Epithelial cell of proximal tubule (primary cell): ENCODE results near the gene SPOCD1. TPM values are rescaled to one million over a fixed set of nuclear protein-coding genes. Genes with fewer than 3 reads are reported as not detected.

Source experiments
- DNase-seq: peaks from one replicate; pipeline ENCODE4 v3.0.0-alpha.2; 2011; ENCODE audit warnings: low read depth
- H3K4me3 ChIP-seq: 2 replicates; pipeline ENCODE4 v1.5.1; 2011; ENCODE audit warnings: low read depth, mild to moderate bottlenecking, low read length
- CTCF ChIP-seq: conservative IDR thresholded peaks from 2 replicates; pipeline ENCODE4 v1.5.1; 2012; ENCODE audit warnings: low read depth, mild to moderate bottlenecking, low read length
- total RNA-seq: library from RNA; depleted of rRNA; stranded (reverse); fragments of >200 nt; gene quantifications from 2 replicates; pipeline ENCODE4 v1.2.3, GENCODE V29; 2015

Gene SPOCD1
- total RNA-seq, 1 donor from 2014 or later, result 18.4 TPM

GRCh38 chr1:31762323-31762722, 53.5 kb downstream of the SPOCD1 start:
- no peak for DNase-seq
- no peak overlapping the region for H3K4me3 ChIP-seq
- TF ChIP-seq CTCF, result no peak

GRCh38 chr1:31761883-31762282, 53.9 kb downstream of the SPOCD1 start:
- no peak for TF ChIP-seq CTCF
- H3K4me3 ChIP-seq, result no peak overlapping the region
- DNase-seq, result no peak

GRCh38 chr1:31760471-31761470, 55.1 kb downstream of the SPOCD1 start:
- no peak for DNase-seq
- no peak for TF ChIP-seq CTCF
- H3K4me3 ChIP-seq, result peak overlapping the region; percentile 50

GRCh38 chr1:31759298-31760023, 56.4 kb downstream of the SPOCD1 start:
- H3K4me3 ChIP-seq, result no peak overlapping the region
- DNase-seq, result no peak
- TF ChIP-seq CTCF, result no peak

GRCh38 chr1:31758823-31759222, 57.0 kb downstream of the SPOCD1 start:
- no peak for TF ChIP-seq CTCF

GRCh38 chr1:31757989-31758388, 57.8 kb downstream of the SPOCD1 start:
- no peak for TF ChIP-seq CTCF
- no peak overlapping the region for H3K4me3 ChIP-seq
- DNase-seq, result no peak

More at GRCh38 chr1:31758823-31759222, 57.0 kb downstream of the SPOCD1 start:
- DNase-seq, result no peak
- no peak overlapping the region for H3K4me3 ChIP-seq
